Karpas-422 (cell line): ENCODE data around the gene BCAS3. TPM values are rescaled to one million over a fixed set of nuclear protein-coding genes. Genes with fewer than 3 reads are reported as not detected.

Experiments
- DNase-seq: peaks from one replicate; pipeline ENCODE4 v3.0.0-alpha.2; 2015
- H2AFZ ChIP-seq: fragments of 200-600 bp; sonication (generic); 2 replicates; pipeline ENCODE4 v1.6.1; 2014; ENCODE audit warnings: antibody characterized with exemption, low read length, mixed read lengths
- H3K27ac ChIP-seq: fragments of 200-600 bp; sonication (generic); 2 replicates; pipeline ENCODE4 v1.5.1; 2014; ENCODE audit warnings: mild to moderate bottlenecking, low read length, moderate library complexity
- H3K27me3 ChIP-seq: fragments of 200-600 bp; sonication (generic); 2 replicates; pipeline ENCODE4 v1.6.1; 2014; ENCODE audit warnings: low read length, mixed read lengths
- H3K36me3 ChIP-seq: fragments of 200-600 bp; sonication (generic); 2 replicates; pipeline ENCODE4 v1.6.1; 2014; ENCODE audit warnings: low read length, mixed read lengths; ENCODE audit not compliant: insufficient read depth
- H3K4me1 ChIP-seq: fragments of 200-600 bp; sonication (generic); 2 replicates; pipeline ENCODE4 v1.6.1; 2014; ENCODE audit warnings: mild to moderate bottlenecking, low read length, mixed read lengths
- H3K4me2 ChIP-seq: fragments of 200-600 bp; sonication (generic); 2 replicates; pipeline ENCODE4 v1.6.1; 2014; ENCODE audit warnings: low read length, low read depth, mild to moderate bottlenecking; ENCODE audit not compliant: poor library complexity, severe bottlenecking
- H3K4me3 ChIP-seq: fragments of 200-600 bp; sonication (generic); 2 replicates; pipeline ENCODE4 v1.5.1; 2014; ENCODE audit warnings: mild to moderate bottlenecking, antibody characterized with exemption, low read length, mixed read lengths
- H3K79me2 ChIP-seq: fragments of 200-600 bp; sonication (generic); 2 replicates; pipeline ENCODE4 v1.6.1; 2014; ENCODE audit warnings: mild to moderate bottlenecking, low read length, mixed read lengths
- H3K9ac ChIP-seq: fragments of 200-600 bp; sonication (generic); 2 replicates; pipeline ENCODE4 v1.6.0; 2014; ENCODE audit warnings: low read length
- H3K9me2 ChIP-seq: fragments of 200-600 bp; sonication (generic), shearing (Covaris generic); replicated peaks from 2 replicates; pipeline ENCODE4 v1.6.0; 2014; ENCODE audit warnings: mild to moderate bottlenecking, low read length, moderate library complexity; ENCODE audit not compliant: insufficient read depth
- H3K9me3 ChIP-seq: fragments of 300-700, 200-600 bp; sonication (generic); 2 replicates; pipeline ENCODE4 v1.6.1; 2014; ENCODE audit warnings: low read length, mixed read lengths
- H4K20me1 ChIP-seq: fragments of 200-600 bp; sonication (generic); 2 replicates; pipeline ENCODE4 v1.6.1; 2014; ENCODE audit warnings: mild to moderate bottlenecking, antibody characterized with exemption, low read length, low read depth; ENCODE audit not compliant: insufficient read depth
- total RNA-seq: library from RNA; depleted of rRNA; stranded (reverse); fragments of >200 nt; shearing (Covaris generic); gene quantifications from 2 replicates; pipeline ENCODE4 v1.2.3, GENCODE V29; 2014; ENCODE audit warnings: low replicate concordance

BCAS3 gene
- total RNA-seq, 1 experiment from 2014 or later: 42.6 TPM

- Histone ChIP-seq H3K27ac (no peak overlapping the region), H3K9ac (no peak overlapping the region), H3K9me2 (no peaks in the 10 kb centered on the region), H3K4me3 (no peak overlapping the region), H4K20me1 (no peaks in the 10 kb centered on the region), H3K9me3 (no peaks in the 10 kb centered on the region), H3K36me3 (no peaks in the 10 kb centered on the region), H3K4me1 (no peaks in the 10 kb centered on the region), H2AFZ (no peak overlapping the region), H3K4me2 (no peak overlapping the region), H3K27me3 (no peaks in the 10 kb centered on the region), H3K79me2 (no peaks in the 10 kb centered on the region)
- DNase-seq: no peak
Measured at GRCh38 chr17:60781880-60782412, 104.3 kb downstream of the BCAS3 start.

GRCh38 chr17:60782742-60783141 is 105.1 kb downstream of the BCAS3 start:
- Histone ChIP-seq H3K27me3 (no peaks in the 10 kb centered on the region), H3K9ac (no peak overlapping the region), H3K4me2 (no peak overlapping the region), H3K4me3 (no peak overlapping the region), H4K20me1 (no peaks in the 10 kb centered on the region), H3K27ac (no peak overlapping the region), H3K9me3 (no peaks in the 10 kb centered on the region), H3K36me3 (no peaks in the 10 kb centered on the region), H3K79me2 (no peaks in the 10 kb centered on the region), H2AFZ (no peak overlapping the region), H3K9me2 (no peaks in the 10 kb centered on the region), H3K4me1 (no peaks in the 10 kb centered on the region)
- no peak for DNase-seq

GRCh38 chr17:60790205-60790604 is 112.6 kb downstream of the BCAS3 start:
- H3K9ac ChIP-seq: no peak overlapping the region
- no peaks in the 10 kb centered on the region for H3K9me2 ChIP-seq
- H3K36me3 ChIP-seq: no peaks in the 10 kb centered on the region

GRCh38 chr17:60792250-60792898 is 114.7 kb downstream of the BCAS3 start:
- H3K9me2 ChIP-seq: no peaks in the 10 kb centered on the region
- H3K4me1 ChIP-seq: no peaks in the 10 kb centered on the region; the same call in 1 of the 2 replicates
- H4K20me1 ChIP-seq: 0 out of 2 replicates have a peak, but pooled peaks cover 4% of the 10 kb centered on the region
- H3K36me3 ChIP-seq: no peaks in the 10 kb centered on the region
- H3K27me3 ChIP-seq: no peaks in the 10 kb centered on the region
- H3K79me2 ChIP-seq: no peaks in the 10 kb centered on the region
- no peak overlapping the region for H2AFZ ChIP-seq
- no peaks in the 10 kb centered on the region for H3K9me3 ChIP-seq
- no peak for DNase-seq
- no peak overlapping the region for H3K4me2 ChIP-seq
- H3K4me3 ChIP-seq: no peak overlapping the region
- no peak overlapping the region for H3K27ac ChIP-seq
- no peak overlapping the region for H3K9ac ChIP-seq

More at GRCh38 chr17:60790205-60790604, 112.6 kb downstream of the BCAS3 start:
- Histone ChIP-seq H3K27me3 (no peaks in the 10 kb centered on the region), H2AFZ (no peak overlapping the region), H3K4me3 (no peak overlapping the region), H3K4me1 (no peaks in the 10 kb centered on the region; the same call in 1 of the 2 replicates), H3K9me3 (no peaks in the 10 kb centered on the region), H3K27ac (no peak overlapping the region), H3K79me2 (no peaks in the 10 kb centered on the region), H4K20me1 (0 out of 2 replicates have a peak, but pooled peaks cover 4% of the 10 kb centered on the region), H3K4me2 (no peak overlapping the region)
- no peak for DNase-seq

- Histone ChIP-seq H2AFZ (no peak overlapping the region), H3K9me3 (no peaks in the 10 kb centered on the region), H3K9me2 (no peaks in the 10 kb centered on the region), H3K36me3 (no peaks in the 10 kb centered on the region), H3K4me3 (no peak overlapping the region), H3K27ac (no peak overlapping the region), H3K4me2 (no peak overlapping the region), H4K20me1 (0 out of 2 replicates have a peak, but pooled peaks cover 5% of the 10 kb centered on the region), H3K4me1 (no peaks in the 10 kb centered on the region), H3K9ac (no peak overlapping the region), H3K79me2 (no peaks in the 10 kb centered on the region), H3K27me3 (no peaks in the 10 kb centered on the region)
- DNase-seq: no peak
Measured at GRCh38 chr17:60798576-60798975, 120.9 kb downstream of the BCAS3 start.

- no peaks in the 10 kb centered on the region for H3K9me3 ChIP-seq
- H2AFZ ChIP-seq: no peak overlapping the region
- no peaks in the 10 kb centered on the region for H3K27me3 ChIP-seq
- no peak overlapping the region for H3K4me3 ChIP-seq
- no peak overlapping the region for H3K9ac ChIP-seq
- no peak overlapping the region for H3K27ac ChIP-seq
- H3K4me2 ChIP-seq: no peak overlapping the region
- H4K20me1 ChIP-seq: 0 out of 2 replicates have a peak, but pooled peaks cover 5% of the 10 kb centered on the region
- no peaks in the 10 kb centered on the region for H3K36me3 ChIP-seq
- no peaks in the 10 kb centered on the region for H3K4me1 ChIP-seq
- no peaks in the 10 kb centered on the region for H3K9me2 ChIP-seq
- no peak for DNase-seq
- H3K79me2 ChIP-seq: no peaks in the 10 kb centered on the region
Measured at GRCh38 chr17:60802377-60802776, 124.7 kb downstream of the BCAS3 start.

- H3K9ac ChIP-seq: no peak overlapping the region
- H3K36me3 ChIP-seq: no peaks in the 10 kb centered on the region
- H3K4me2 ChIP-seq: no peak overlapping the region
- H4K20me1 ChIP-seq: 0 out of 2 replicates have a peak, but pooled peaks cover 5% of the 10 kb centered on the region
- no peaks in the 10 kb centered on the region for H3K27me3 ChIP-seq
- no peaks in the 10 kb centered on the region for H3K9me3 ChIP-seq
- H2AFZ ChIP-seq: no peak overlapping the region
- DNase-seq: no peak
- H3K79me2 ChIP-seq: no peaks in the 10 kb centered on the region
- H3K9me2 ChIP-seq: no peaks in the 10 kb centered on the region
- no peaks in the 10 kb centered on the region for H3K4me1 ChIP-seq
- no peak overlapping the region for H3K4me3 ChIP-seq
- H3K27ac ChIP-seq: no peak overlapping the region
Measured at GRCh38 chr17:60803059-60803458, 125.4 kb downstream of the BCAS3 start.

GRCh38 chr17:60804831-60805230 is 127.2 kb downstream of the BCAS3 start:
- Histone ChIP-seq H3K4me1 (no peaks in the 10 kb centered on the region), H4K20me1 (no peaks in the 10 kb centered on the region), H3K36me3 (no peaks in the 10 kb centered on the region), H3K4me2 (no peak overlapping the region), H3K27ac (no peak overlapping the region), H3K4me3 (no peak overlapping the region), H3K9ac (no peak overlapping the region), H3K9me3 (no peaks in the 10 kb centered on the region), H2AFZ (no peak overlapping the region), H3K79me2 (no peaks in the 10 kb centered on the region), H3K27me3 (no peaks in the 10 kb centered on the region), H3K9me2 (no peaks in the 10 kb centered on the region)
- no peak for DNase-seq
